Keratinocyte (primary cell): Measurements from ENCODE around the gene SH3RF1. TPM values are rescaled to one million over a fixed set of nuclear protein-coding genes. Genes with fewer than 3 reads are reported as not detected.

Source experiments
- DNase-seq: peaks from one replicate; pipeline ENCODE4 v3.0.0-alpha.2; 2011; ENCODE audit warnings: low read depth, missing footprints, low spot score
- FAIRE-seq: peaks from 2 replicates; lab custom pipeline; 2011; peaks lifted over from hg19 to GRCh38; lab: Jason Lieb, UNC
- H2AFZ ChIP-seq: 2 replicates; pipeline ENCODE4 v1.6.0; 2012; ENCODE audit warnings: low read length, control low read depth, inconsistent platforms; ENCODE audit not compliant: control insufficient read depth
- H3K27ac ChIP-seq: 2 replicates; pipeline ENCODE4 v1.5.1; 2011; ENCODE audit warnings: low read length; ENCODE audit not compliant: control insufficient read depth, insufficient read depth
- H3K27me3 ChIP-seq: 3 replicates; pipeline ENCODE4 v1.6.0; 2011; ENCODE audit warnings: low read length; ENCODE audit not compliant: control insufficient read depth, insufficient read depth; ENCODE audit errors: extremely low read depth
- H3K36me3 ChIP-seq, 2 experiments: 2 replicates in 1 of 2; 3 replicates in 1 of 2; pipeline ENCODE4 v1.5.1; 2011; ENCODE audit warnings: low read length in 2 of 2, mild to moderate bottlenecking in 1 of 2; ENCODE audit not compliant: control insufficient read depth in 2 of 2, insufficient read depth in 2 of 2; ENCODE audit errors: extremely low read depth in 1 of 2
- H3K4me1 ChIP-seq: 3 replicates; pipeline ENCODE4 v1.5.1; 2011; ENCODE audit warnings: low read length; ENCODE audit not compliant: control insufficient read depth, insufficient read depth; ENCODE audit errors: extremely low read depth
- H3K4me2 ChIP-seq: 3 replicates; pipeline ENCODE4 v1.6.0; 2011; ENCODE audit warnings: low read depth, low read length; ENCODE audit not compliant: control insufficient read depth, insufficient read depth; ENCODE audit errors: extremely low read depth
- H3K4me3 ChIP-seq, 3 experiments: fragments of 200-600 bp in 1 of 3; sonication (generic) in 1 of 3; 2 replicates in 2 of 3; 3 replicates in 1 of 3; pipeline ENCODE4 v1.5.1; 2011 to 2016; ENCODE audit warnings: low read length in 3 of 3, mild to moderate bottlenecking in 3 of 3, control low read depth in 2 of 3, inconsistent platforms in 1 of 3, low read depth in 1 of 3, mixed read lengths in 1 of 3, mixed run types in 1 of 3, moderate library complexity in 1 of 3; ENCODE audit not compliant: control insufficient read depth in 2 of 3, insufficient read depth in 2 of 3; ENCODE audit errors: extremely low read depth in 1 of 3
- H3K79me2 ChIP-seq: 2 replicates; pipeline ENCODE4 v1.6.0; 2012; ENCODE audit warnings: low read length; ENCODE audit not compliant: control insufficient read depth, insufficient read depth
- H3K9ac ChIP-seq: 3 replicates; pipeline ENCODE4 v1.6.0; 2011; ENCODE audit warnings: low read length; ENCODE audit not compliant: control insufficient read depth, insufficient read depth; ENCODE audit errors: extremely low read depth
- H3K9me1 ChIP-seq: 3 replicates; pipeline ENCODE4 v1.6.0; 2011; ENCODE audit warnings: low read length; ENCODE audit not compliant: control insufficient read depth, insufficient read depth; ENCODE audit errors: extremely low read depth
- H3K9me3 ChIP-seq: 2 replicates; pipeline ENCODE4 v1.5.1; 2012; ENCODE audit warnings: low read depth, low read length; ENCODE audit not compliant: control insufficient read depth
- H4K20me1 ChIP-seq: 3 replicates; pipeline ENCODE4 v1.6.0; 2011; ENCODE audit warnings: low read length; ENCODE audit not compliant: control insufficient read depth, insufficient read depth; ENCODE audit errors: extremely low read depth
- EZH2 ChIP-seq: IDR thresholded peaks from one replicate; pipeline ENCODE4 v1.6.1; 2012; ENCODE audit warnings: inconsistent platforms, mild to moderate bottlenecking, low read length, moderate library complexity
- dilution Hi-C: fragments of 300-500 bp; cut with MboI; formaldehyde crosslinking; loops from one replicate; pipeline ENCODE4 v1.7.0; 2020; ENCODE audit warnings: low sequenced_read_pairs; ENCODE audit not compliant: extremely low pct_ligation_motif_present
- polyA plus RNA-seq, 5 experiments: library from polyadenylated mRNA; depleted of rRNA in 3 of 5; stranded (reverse) in 3 of 5; stranded (forward) in 1 of 5; unstranded in 1 of 5; fragments of >200 nt; gene quantifications; 1 replicate in 1 of 5; 2 replicates in 3 of 5; 3 replicates in 1 of 5; pipeline versions ENCODE4 v1.2.1 to v1.2.3, GENCODE V29; 2011 to 2012; ENCODE audit warnings: missing spikeins in 2 of 5, low read depth in 1 of 5, low replicate concordance in 1 of 5
- TF ChIP-seq, protein P1 (sequence below), 3 experiments: IDR thresholded peaks in 1 of 3; conservative IDR thresholded peaks in 1 of 3; optimal IDR thresholded peaks in 1 of 3; 2 replicates in 2 of 3; 3 replicates in 1 of 3; pipeline versions ENCODE3 to v1.5.1; 2011; ENCODE audit warnings: low read length in 3 of 3, mild to moderate bottlenecking in 3 of 3, moderate library complexity in 2 of 3, control low read depth in 1 of 3, inconsistent platforms in 1 of 3; ENCODE audit not compliant: insufficient read depth in 2 of 3; ENCODE audit errors: extremely low read depth in 1 of 3

SH3RF1 gene
- polyA plus RNA-seq, 1 donor (not counting 4 experiments of a cell fraction or from before 2014, with no cell fraction given), result 9.5 TPM

DNA sequence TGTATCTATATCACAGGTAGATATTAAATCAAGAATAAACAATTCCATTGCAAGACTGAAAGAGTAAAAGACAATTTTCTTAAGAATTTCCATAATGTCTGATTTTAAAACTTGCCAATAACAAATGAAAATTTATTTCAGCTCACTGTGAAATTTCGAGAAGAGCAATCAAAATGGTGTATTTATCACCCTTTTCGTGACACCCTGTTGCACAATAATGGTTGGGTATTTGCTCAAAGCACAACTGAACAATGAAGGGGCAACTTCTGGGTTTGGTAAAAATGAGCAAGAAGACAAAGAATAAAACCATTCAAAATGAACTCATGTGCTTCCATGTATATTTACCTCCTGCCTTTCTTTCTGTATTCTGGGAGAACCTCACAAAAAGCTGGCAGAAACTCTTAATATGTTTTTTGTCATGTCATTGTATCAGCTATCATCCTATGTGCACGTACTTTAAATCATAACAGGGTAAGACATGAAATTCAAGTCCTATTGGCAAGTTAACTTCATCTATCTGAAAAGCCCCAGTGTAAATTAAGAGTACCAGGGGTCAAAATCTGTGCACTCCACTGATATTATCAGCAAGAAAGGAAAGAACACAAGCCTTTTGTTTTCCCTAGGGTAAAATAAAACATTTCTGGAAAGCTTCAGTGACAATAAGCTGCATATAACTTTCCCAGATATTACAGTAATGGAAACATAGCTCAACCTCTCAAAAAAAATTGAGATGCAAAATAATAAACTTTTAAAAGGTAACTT, 133.8 kb downstream of the SH3RF1 start:
- Histone ChIP-seq H3K4me1 (peaks cover 5% of the 10 kb centered on the region), H3K9me3 (no peaks in the 10 kb centered on the region), H4K20me1 (no peaks in the 10 kb centered on the region), H2AFZ (no peak overlapping the region), H3K27ac (no peak overlapping the region), H3K79me2 (no peaks in the 10 kb centered on the region), H3K27me3 (no peaks in the 10 kb centered on the region), H3K4me3 (no peak overlapping the region), H3K4me2 (no peak overlapping the region), H3K36me3 (peaks cover 3 to 11% of the 10 kb centered on the region in 2 experiments), H3K9ac (no peak overlapping the region), H3K9me1 (no peaks in the 10 kb centered on the region)
- dilution Hi-C loops, result no loop called here
- FAIRE-seq, result no peak
- TF ChIP-seq EZH2, result no peak
- TF ChIP-seq, protein P1, sequence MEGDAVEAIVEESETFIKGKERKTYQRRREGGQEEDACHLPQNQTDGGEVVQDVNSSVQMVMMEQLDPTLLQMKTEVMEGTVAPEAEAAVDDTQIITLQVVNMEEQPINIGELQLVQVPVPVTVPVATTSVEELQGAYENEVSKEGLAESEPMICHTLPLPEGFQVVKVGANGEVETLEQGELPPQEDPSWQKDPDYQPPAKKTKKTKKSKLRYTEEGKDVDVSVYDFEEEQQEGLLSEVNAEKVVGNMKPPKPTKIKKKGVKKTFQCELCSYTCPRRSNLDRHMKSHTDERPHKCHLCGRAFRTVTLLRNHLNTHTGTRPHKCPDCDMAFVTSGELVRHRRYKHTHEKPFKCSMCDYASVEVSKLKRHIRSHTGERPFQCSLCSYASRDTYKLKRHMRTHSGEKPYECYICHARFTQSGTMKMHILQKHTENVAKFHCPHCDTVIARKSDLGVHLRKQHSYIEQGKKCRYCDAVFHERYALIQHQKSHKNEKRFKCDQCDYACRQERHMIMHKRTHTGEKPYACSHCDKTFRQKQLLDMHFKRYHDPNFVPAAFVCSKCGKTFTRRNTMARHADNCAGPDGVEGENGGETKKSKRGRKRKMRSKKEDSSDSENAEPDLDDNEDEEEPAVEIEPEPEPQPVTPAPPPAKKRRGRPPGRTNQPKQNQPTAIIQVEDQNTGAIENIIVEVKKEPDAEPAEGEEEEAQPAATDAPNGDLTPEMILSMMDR (optimal IDR thresholded peaks at IDR 0.05 in 1 of 3, IDR thresholded peaks at IDR 0.05 in 1 of 3, conservative IDR thresholded peaks at IDR 0.05 in 1 of 3; ENCODE audit: extremely low read depth in 1 of 3, insufficient read depth in 2 of 3, low read length in 3 of 3), result no peak
- no peak for DNase-seq

DNA sequence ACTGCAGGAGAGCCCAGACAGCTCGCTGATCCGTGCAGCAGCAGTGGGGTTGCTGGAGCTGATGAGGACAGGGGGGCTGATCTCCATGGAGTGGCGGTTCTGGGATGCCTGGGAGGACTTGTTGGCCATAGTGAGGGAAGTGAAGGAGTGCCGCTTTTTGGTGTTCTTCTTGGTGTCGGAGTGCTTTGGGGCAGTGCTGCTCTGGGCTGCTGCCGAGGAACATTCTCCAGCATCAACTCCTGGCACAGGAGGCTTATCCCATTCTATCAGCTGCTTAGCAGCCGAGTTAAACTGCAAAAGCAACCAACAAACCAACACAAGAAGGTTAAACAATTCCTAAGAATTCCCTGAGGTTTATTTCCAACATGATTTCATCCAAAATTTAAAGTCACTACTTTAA, 134.4 kb downstream of the SH3RF1 start:
- H3K27me3 ChIP-seq, result no peaks in the 10 kb centered on the region
- H3K27ac ChIP-seq, result no peak overlapping the region
- no peak overlapping the region for H3K4me3 ChIP-seq
- no peaks in the 10 kb centered on the region for H3K9me1 ChIP-seq
- no peak overlapping the region for H2AFZ ChIP-seq
- H4K20me1 ChIP-seq, result no peaks in the 10 kb centered on the region
- H3K36me3 ChIP-seq, result peaks cover 3 to 11% of the 10 kb centered on the region in 2 experiments
- no peaks in the 10 kb centered on the region for H3K9me3 ChIP-seq
- DNase-seq (no peak), FAIRE-seq (no peak)
- no peak overlapping the region for H3K9ac ChIP-seq
- H3K4me2 ChIP-seq, result no peak overlapping the region
- dilution Hi-C loops, result no loop called here
- TF ChIP-seq, protein P1 (optimal IDR thresholded peaks at IDR 0.05 in 1 of 3, IDR thresholded peaks at IDR 0.05 in 1 of 3, conservative IDR thresholded peaks at IDR 0.05 in 1 of 3; ENCODE audit: extremely low read depth in 1 of 3, insufficient read depth in 2 of 3, low read length in 3 of 3), result no peak
- no peak for TF ChIP-seq EZH2
- no peaks in the 10 kb centered on the region for H3K79me2 ChIP-seq
- peaks cover 5% of the 10 kb centered on the region for H3K4me1 ChIP-seq
